Stimulated activated CD8-positive, alpha-beta memory T cell treated with anti-CD3 and anti-CD28 coated beads, Interleukin-4, amount 100 ng/mL, for 24 hours (primary cell): ENCODE measurements around the gene IER5.
"Not testable (repeated sequence)": the region's sequence is repeated elsewhere in the genome, so short reads cannot be mapped to it uniquely, and the experiment has no call there.

Experiments
- DNase-seq: peaks from one replicate; pipeline ENCODE4 v3.0.0-alpha.2; 2020; ENCODE audit warnings: low read depth

IER5 gene

GRCh38 chr1:181115971-181116370, 27.5 kb downstream of the IER5 start:
- DNase-seq = not testable (repeated sequence)

- no peak for DNase-seq
Observed at GRCh38 chr1:181116819-181117390, 28.4 kb downstream of the IER5 start.

GRCh38 chr1:181117648-181118449, 29.3 kb downstream of the IER5 start:
- no peak for DNase-seq

GRCh38 chr1:181119093-181119989, 30.8 kb downstream of the IER5 start:
- no peak for DNase-seq

- DNase-seq = no peak
Observed at GRCh38 chr1:181120924-181121323, 32.4 kb downstream of the IER5 start.

- no peak for DNase-seq
Observed at GRCh38 chr1:181121498-181121897, 33.0 kb downstream of the IER5 start.

GRCh38 chr1:181122222-181122621, 33.7 kb downstream of the IER5 start:
- DNase-seq = no peak

- no peak for DNase-seq
Observed at GRCh38 chr1:181123173-181123572, 34.7 kb downstream of the IER5 start.

GRCh38 chr1:181124291-181124751, 35.8 kb downstream of the IER5 start:
- DNase-seq = no peak

- DNase-seq = no peak
Observed at GRCh38 chr1:181126289-181126688, 37.8 kb downstream of the IER5 start.

GRCh38 chr1:181126871-181127587, 38.5 kb downstream of the IER5 start:
- no peak for DNase-seq

- no peak for DNase-seq
Observed at GRCh38 chr1:181127898-181128453, 39.5 kb downstream of the IER5 start.

GRCh38 chr1:181128592-181129497, 40.3 kb downstream of the IER5 start:
- DNase-seq = no peak

GRCh38 chr1:181129771-181130606, 41.5 kb downstream of the IER5 start:
- DNase-seq = no peak

- DNase-seq = no peak
Observed at GRCh38 chr1:181131255-181131941, 42.9 kb downstream of the IER5 start.

- DNase-seq = no peak
Observed at GRCh38 chr1:181133441-181133951, 45.0 kb downstream of the IER5 start.

- no peak for DNase-seq
Observed at GRCh38 chr1:181133969-181134418, 45.5 kb downstream of the IER5 start.

GRCh38 chr1:181134543-181135436, 46.3 kb downstream of the IER5 start:
- DNase-seq = no peak
